Measurements from ENCODE around the gene SOX5. TPM values are rescaled to one million over a fixed set of nuclear protein-coding genes. Genes with fewer than 3 reads are reported as not detected.

SOX5 gene
- total RNA-seq, 1 experiment from 2014 or later: 0.52 TPM

GRCh38 chr12:23949348-23950209 is at the start of gene SOX5 (continued):
- TF ChIP-seq CTCF (IDR thresholded peaks at IDR 0.05 in 2 of 3, conservative IDR thresholded peaks at IDR 0.05 in 1 of 3; ENCODE audit: borderline replicate concordance in 1 of 3, insufficient read depth in 1 of 3, low read depth in 2 of 3, low read length in 2 of 3): no peak

- Histone ChIP-seq H3K4me1 (ENCODE audit: control insufficient read depth in 1 of 2, insufficient read depth in 2 of 2, low read length in 2 of 2) (no peaks in the 10 kb centered on the region), H3K9me3 (ENCODE audit: control insufficient read depth in 1 of 2, insufficient read depth in 1 of 2, low read depth in 1 of 2, low read length in 2 of 2) (peaks cover 8 to 30% of the 10 kb centered on the region in 2 experiments; a peak in 2 of 4 replicates), H4K20me1 (ENCODE audit: insufficient read depth) (no peaks in the 10 kb centered on the region), H3K4me2 (ENCODE audit: low read length) (no peak overlapping the region), H3K4me3 (replicated peaks in 1 of 2; ENCODE audit: low read depth in 1 of 2, low read length in 2 of 2) (no peak overlapping the region), H3K79me2 (ENCODE audit: insufficient read depth, low read length) (no peaks in the 10 kb centered on the region), H2AFZ (ENCODE audit: low read depth, low read length, poor library complexity, severe bottlenecking) (no peak overlapping the region), H3K27ac (ENCODE audit: low read depth, low read length) (no peak overlapping the region), H3K9ac (ENCODE audit: low read length) (no peak overlapping the region), H3K27me3 (ENCODE audit: insufficient read depth, low read length) (no peaks in the 10 kb centered on the region), H3K36me3 (ENCODE audit: control insufficient read depth in 1 of 2, insufficient read depth in 2 of 2, low read length in 2 of 2) (no peaks in the 10 kb centered on the region), H3K9me2 (ENCODE audit: insufficient read depth) (no peaks in the 10 kb centered on the region)
- POLR2A ChIA-PET: no interaction called here
- no peak for DNase-seq (ENCODE audit: low read depth, low spot score)
- RAD21 ChIA-PET (ENCODE audit: low non-redundant PET in 1 of 2, low total read pairs in 2 of 2, uncharacterized antibody in 2 of 2, unreplicated experiment in 2 of 2): no interaction called here
- no TSS peak for BruUV-seq (replicated peaks)
- CTCF ChIA-PET: no interaction called here
- ATAC-seq: no peak
- intact Hi-C loops (cut with micrococcal nuclease): no loop called here
- no peak for TF ChIP-seq EZH2phosphoT487 (IDR thresholded peaks at IDR 0.05; ENCODE audit: borderline replicate concordance)
- no peak for TF ChIP-seq RAD21 (IDR thresholded peaks at IDR 0.05; ENCODE audit: low read depth)
- TF ChIP-seq CTCF (IDR thresholded peaks at IDR 0.05 in 2 of 3, conservative IDR thresholded peaks at IDR 0.05 in 1 of 3; ENCODE audit: borderline replicate concordance in 1 of 3, insufficient read depth in 1 of 3, low read depth in 2 of 3, low read length in 2 of 3): no peak
- TF ChIP-seq CEBPB (IDR thresholded peaks at IDR 0.05; ENCODE audit: low read depth): no peak
- no peak for TF ChIP-seq SIN3A (IDR thresholded peaks at IDR 0.05; ENCODE audit: low read depth)
- TF ChIP-seq, protein P1, sequence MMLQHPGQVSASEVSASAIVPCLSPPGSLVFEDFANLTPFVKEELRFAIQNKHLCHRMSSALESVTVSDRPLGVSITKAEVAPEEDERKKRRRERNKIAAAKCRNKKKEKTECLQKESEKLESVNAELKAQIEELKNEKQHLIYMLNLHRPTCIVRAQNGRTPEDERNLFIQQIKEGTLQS (IDR thresholded peaks at IDR 0.05): no peak
- TF ChIP-seq, protein P2, sequence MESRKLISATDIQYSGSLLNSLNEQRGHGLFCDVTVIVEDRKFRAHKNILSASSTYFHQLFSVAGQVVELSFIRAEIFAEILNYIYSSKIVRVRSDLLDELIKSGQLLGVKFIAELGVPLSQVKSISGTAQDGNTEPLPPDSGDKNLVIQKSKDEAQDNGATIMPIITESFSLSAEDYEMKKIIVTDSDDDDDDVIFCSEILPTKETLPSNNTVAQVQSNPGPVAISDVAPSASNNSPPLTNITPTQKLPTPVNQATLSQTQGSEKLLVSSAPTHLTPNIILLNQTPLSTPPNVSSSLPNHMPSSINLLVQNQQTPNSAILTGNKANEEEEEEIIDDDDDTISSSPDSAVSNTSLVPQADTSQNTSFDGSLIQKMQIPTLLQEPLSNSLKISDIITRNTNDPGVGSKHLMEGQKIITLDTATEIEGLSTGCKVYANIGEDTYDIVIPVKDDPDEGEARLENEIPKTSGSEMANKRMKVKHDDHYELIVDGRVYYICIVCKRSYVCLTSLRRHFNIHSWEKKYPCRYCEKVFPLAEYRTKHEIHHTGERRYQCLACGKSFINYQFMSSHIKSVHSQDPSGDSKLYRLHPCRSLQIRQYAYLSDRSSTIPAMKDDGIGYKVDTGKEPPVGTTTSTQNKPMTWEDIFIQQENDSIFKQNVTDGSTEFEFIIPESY (IDR thresholded peaks at IDR 0.05; ENCODE audit: extremely low read depth, insufficient replicate concordance, low read length): no peak
- TF ChIP-seq, protein P3, sequence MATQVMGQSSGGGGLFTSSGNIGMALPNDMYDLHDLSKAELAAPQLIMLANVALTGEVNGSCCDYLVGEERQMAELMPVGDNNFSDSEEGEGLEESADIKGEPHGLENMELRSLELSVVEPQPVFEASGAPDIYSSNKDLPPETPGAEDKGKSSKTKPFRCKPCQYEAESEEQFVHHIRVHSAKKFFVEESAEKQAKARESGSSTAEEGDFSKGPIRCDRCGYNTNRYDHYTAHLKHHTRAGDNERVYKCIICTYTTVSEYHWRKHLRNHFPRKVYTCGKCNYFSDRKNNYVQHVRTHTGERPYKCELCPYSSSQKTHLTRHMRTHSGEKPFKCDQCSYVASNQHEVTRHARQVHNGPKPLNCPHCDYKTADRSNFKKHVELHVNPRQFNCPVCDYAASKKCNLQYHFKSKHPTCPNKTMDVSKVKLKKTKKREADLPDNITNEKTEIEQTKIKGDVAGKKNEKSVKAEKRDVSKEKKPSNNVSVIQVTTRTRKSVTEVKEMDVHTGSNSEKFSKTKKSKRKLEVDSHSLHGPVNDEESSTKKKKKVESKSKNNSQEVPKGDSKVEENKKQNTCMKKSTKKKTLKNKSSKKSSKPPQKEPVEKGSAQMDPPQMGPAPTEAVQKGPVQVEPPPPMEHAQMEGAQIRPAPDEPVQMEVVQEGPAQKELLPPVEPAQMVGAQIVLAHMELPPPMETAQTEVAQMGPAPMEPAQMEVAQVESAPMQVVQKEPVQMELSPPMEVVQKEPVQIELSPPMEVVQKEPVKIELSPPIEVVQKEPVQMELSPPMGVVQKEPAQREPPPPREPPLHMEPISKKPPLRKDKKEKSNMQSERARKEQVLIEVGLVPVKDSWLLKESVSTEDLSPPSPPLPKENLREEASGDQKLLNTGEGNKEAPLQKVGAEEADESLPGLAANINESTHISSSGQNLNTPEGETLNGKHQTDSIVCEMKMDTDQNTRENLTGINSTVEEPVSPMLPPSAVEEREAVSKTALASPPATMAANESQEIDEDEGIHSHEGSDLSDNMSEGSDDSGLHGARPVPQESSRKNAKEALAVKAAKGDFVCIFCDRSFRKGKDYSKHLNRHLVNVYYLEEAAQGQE (IDR thresholded peaks at IDR 0.05; ENCODE audit: low read depth): no peak
- TF ChIP-seq FOSL1 (IDR thresholded peaks at IDR 0.05; ENCODE audit: low read depth): no peak
- TF ChIP-seq CBX3 (IDR thresholded peaks at IDR 0.05; ENCODE audit: low read depth): no peak
- TF ChIP-seq EGR1 (IDR thresholded peaks at IDR 0.05; ENCODE audit: low read depth): no peak
- no peak for TF ChIP-seq ELF1 (IDR thresholded peaks at IDR 0.05; ENCODE audit: borderline replicate concordance, low read depth)
- TF ChIP-seq POLR2AphosphoS5 (IDR thresholded peaks at IDR 0.05; ENCODE audit: low read depth, low read length): no peak
These were observed 37.6 kb upstream of the SOX5 start for GRCh38 chr12:23987046-23987445.
